ENCODE data around the gene MSRB2.

- no peak for TF ChIP-seq CTCF (IDR thresholded peaks at IDR 0.05)
- TF ChIP-seq EZH2 (IDR thresholded peaks at IDR 0.05; ENCODE audit: borderline replicate concordance, insufficient read depth, low read depth, low read length, poor library complexity, severe bottlenecking), result no peak
Observed at GRCh38 chr10:23171232-23171876, 76.0 kb downstream of the MSRB2 start.
